ENCODE data around the gene HMCN1.

Gene HMCN1

DNA sequence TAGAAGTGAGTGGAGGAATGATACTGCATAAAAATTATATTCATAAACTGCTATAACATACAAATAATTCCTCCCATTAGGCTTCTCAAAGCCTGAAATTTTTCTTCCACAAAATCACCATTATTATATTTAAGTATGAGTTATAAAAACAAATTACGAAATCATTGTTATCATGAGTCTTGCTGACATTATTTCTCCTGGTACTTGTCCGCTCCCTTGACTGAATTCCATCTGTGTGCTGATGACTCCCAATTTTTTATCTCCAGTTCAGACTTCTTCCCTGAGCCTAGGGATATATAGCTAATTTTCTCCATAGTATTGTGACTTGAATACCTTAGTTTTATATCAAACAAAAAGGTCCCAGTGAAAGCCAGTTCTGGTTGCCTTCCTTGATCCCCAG lies 268.2 kb downstream of the HMCN1 start:
- DNase-seq (ENCODE audit: low read depth in 1 of 2, low spot score in 1 of 2): no peak

DNA sequence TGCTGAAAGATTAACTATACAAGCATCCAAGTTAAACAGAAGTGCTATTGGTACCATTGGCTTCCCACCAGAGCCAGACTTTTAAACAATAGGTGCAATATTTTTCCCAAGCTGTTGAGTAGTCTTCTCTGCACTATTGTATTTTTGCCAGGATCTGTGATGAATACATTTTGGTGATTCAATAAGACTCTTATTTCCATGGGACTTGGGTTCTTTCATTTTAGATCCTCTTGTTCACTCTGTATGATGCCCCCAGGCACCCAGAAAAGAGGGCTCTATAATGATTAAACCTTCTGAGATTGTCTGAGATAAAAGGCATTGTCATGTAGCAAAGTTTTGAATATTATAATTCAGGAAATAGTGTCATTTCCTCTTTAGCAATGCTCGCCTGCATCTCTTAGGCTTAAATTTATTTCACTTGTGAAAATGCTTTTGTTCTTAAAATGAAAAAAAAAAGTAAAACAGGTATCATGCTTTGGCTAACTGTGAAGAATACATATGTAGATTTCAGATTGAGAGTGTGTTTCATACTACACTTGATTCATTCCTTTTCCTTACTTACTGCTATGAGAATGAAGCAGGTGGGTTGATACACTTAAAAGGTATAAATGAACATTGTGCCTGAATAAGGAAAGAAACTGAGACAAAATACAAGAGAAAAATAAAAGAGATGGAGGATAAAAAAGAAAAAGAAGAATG lies 275.0 kb downstream of the HMCN1 start:
- no peak for DNase-seq (ENCODE audit: low read depth in 1 of 2, low spot score in 1 of 2)

DNA sequence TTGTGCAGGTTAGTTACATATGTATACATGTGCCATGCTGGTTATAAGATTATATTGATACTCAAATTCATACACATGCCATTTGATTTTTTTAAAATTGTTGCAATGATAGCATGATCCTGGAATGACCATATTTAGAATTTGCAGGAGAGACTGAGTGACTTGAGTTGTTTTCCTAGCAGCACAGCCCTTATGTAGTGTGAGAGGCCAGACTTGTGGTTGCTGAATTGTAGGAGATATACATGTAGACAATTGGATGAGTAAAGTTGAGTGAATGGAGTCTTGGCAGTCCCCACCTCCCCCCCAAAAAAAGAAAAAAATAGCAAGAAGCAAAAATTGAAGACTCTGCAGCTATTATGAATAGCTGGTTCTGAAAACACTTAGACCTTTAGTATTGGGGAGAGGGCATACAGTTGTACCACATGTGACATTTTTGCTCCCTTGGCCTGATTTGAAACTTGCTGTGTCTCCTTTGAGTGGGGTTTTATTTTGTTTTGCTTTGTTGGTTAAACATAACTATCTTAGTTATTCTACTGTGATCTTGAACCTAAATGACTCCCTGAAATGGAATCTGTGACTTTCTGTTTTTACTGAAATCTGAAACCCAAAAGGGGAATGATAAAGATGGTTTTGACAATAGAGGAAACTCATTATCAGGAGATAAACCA lies 280.3 kb downstream of the HMCN1 start:
- no peak for DNase-seq (ENCODE audit: low read depth in 1 of 2, low spot score in 1 of 2)

DNA sequence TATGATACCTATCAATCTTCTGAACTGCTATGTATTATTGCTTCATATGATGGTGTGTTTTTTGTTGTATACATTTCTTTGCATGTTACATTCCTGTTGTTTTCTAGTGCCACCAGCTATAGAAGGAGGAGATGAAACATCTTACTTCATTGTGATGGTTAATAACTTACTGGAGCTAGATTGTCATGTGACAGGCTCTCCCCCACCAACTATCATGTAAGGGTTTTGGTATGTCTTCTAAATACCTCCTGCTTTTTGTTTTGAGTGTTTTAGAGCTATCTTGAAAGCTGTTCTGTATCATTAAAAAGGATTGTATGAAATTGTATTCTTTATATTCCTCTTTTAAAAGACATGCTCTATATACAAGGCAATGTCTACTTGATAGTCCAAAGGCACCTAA lies 282.7 kb downstream of the HMCN1 start:
- no peak for DNase-seq (ENCODE audit: low read depth in 1 of 2, low spot score in 1 of 2)

DNA sequence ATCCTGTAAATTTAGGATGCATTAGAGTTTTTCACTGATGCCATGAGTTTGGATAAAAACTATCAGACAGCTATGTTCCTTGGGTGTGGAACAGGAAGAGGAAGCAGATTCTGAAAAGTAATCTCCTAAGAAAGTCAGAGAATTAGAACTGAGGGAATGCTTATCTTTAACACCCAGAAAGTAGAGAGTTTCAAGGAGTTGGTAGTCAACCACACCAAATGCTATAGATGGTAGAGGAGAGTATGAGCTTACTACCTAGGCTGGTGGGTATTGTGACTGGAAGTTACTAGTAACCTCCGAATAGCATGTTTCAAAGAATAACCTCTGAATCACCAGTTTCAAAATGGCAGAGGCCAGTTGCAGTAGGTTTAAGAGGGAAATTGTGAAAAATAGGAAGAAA lies 288.0 kb downstream of the HMCN1 start:
- no peak for DNase-seq (ENCODE audit: low read depth in 1 of 2, low spot score in 1 of 2)

DNA sequence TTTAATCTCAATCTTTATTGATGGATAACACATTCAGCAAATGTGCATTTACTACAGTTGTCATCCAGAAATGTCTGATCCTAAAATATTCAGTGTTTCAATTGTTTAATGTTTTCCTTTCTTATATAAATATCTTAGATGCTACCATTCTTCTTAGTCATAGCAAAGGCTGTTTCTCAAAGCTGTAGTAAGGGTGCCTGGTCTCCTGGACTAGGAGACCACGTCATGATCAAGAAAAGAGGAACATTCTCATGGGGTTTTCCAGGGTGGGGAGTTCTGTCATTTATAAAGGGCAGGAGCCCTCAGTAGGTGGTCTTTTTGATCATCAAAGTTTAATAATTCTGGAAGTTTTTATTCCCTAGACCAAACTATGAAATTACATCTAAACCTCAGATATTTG lies 292.8 kb downstream of the HMCN1 start:
- no peak for DNase-seq (ENCODE audit: low read depth in 1 of 2, low spot score in 1 of 2)

DNA sequence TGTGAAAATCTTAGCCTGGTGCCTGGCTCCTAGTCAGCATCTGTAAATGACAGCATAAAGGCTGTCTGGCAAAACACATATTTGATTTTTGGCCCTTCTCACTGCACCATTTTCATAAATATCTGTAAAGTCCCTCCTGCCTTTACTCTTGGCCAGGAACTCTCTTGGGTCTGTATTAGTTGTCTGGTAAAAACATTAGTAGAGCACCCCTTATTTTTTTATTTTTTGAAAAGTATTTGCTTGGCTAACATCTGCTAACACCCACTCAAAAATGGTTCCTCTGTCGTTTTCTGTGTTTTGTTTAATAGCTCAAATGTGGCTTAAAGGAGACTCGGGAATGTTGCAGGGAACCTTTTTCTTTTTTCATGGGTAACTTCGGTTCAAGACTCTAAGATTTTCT lies 293.4 kb downstream of the HMCN1 start:
- DNase-seq (ENCODE audit: low read depth in 1 of 2, low spot score in 1 of 2): no peak

DNA sequence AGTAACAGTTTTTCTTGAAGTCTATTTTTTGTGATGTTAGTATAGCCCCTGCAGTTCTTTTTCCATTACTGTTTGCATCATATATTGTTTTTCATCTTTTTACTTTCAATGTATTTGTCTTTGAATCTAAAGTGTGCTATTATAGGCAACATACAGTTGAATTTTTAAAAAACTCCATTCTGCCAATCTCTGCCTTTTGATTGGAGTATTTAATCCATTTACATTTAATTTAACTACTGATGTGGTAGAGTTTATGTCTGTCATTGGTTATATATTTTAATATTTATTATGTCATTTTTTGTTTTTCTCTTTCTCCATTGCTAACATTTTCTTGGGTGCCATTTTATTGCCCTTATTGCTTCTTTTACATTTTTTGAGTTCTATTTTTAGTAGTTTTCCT lies 296.3 kb downstream of the HMCN1 start:
- no peak for DNase-seq (ENCODE audit: low read depth in 1 of 2, low spot score in 1 of 2)

DNA sequence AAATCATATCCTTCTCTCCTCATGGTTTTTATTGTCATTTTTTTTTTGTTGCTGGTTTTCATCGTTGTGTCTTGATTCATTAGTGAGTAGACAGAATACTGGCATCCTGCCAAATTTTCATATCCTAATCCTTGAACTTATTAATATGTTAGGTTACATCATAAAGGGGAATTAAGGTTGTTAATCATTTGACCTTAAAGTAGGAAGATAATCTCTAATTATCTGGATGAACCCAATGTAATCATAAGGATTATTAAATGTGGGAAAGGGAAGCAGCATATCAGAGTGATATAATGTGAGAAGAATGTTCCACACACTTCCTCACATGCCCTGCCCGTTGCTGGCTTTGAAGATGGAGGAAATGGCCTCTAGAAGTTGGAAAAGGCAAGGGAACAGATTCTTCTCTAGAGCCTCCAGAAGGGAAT lies 299.7 kb downstream of the HMCN1 start:
- DNase-seq (ENCODE audit: low read depth in 1 of 2, low spot score in 1 of 2): no peak

DNA sequence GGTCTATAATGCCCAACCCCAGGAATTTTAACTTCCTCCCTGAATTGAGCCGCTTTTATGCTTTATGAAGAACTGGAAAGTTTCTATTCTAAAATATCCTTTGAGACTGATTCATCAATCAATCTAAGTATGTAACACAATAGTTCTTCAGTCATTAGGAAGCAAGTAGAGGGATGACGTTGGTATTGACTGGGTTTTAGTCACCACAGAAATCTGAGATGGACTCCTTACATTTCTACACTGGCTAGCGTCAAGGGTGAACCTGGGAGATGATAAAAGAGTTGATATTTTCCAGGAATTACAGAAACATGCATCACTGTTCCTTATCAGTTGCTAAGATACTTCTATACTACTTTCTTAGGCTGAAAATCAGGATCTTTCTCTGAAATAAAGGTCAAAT lies 308.0 kb downstream of the HMCN1 start:
- no peak for DNase-seq (ENCODE audit: low read depth in 1 of 2, low spot score in 1 of 2)

DNA sequence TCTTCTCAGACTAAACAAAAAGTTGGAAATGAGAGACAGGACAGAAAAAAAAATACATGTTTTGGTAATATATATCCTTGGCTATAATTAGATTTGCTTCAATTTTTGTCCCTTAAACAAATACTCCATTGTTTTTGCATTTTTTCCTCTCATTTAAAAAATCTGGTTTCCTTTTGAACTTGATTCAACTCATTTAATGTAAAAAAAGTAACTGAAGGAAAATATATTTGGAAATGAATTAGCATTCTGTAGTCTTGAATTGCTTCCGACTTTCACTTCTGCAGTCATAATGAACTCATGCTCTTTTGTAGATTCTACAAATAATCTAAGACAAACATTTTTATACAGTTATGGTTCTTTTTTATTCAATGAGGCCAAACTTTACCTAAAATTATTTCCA lies 309.1 kb downstream of the HMCN1 start:
- DNase-seq (ENCODE audit: low read depth in 1 of 2, low spot score in 1 of 2): no peak

DNA sequence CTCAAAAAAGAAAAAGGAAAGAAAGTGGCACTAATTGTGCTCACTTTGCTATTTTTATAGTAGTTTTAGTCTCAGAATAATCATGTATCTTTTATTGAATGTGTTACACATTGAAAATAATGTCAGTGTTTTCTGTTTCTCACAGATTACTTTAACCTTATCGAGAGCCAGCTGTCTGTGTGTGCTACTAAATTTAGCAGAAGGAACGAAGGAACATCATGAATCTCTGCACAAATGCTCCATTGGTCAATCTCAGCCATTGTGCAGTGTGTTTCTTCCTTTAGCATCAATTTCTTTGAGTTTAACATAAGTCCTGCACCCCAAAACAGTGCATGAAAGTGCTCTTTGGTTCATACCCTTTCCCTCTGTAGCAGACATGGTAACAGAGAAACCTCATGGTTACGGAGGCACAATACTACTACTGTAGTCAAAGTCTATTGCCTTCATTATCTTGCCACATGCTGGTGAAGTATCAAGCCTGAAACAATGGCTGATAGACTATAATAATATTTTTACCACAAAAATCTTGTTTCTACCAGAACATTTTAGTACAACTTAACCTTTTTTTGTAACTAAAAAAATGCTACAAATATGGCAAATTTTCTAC lies 310.0 kb downstream of the HMCN1 start:
- no peak for DNase-seq (ENCODE audit: low read depth in 1 of 2, low spot score in 1 of 2)

DNA sequence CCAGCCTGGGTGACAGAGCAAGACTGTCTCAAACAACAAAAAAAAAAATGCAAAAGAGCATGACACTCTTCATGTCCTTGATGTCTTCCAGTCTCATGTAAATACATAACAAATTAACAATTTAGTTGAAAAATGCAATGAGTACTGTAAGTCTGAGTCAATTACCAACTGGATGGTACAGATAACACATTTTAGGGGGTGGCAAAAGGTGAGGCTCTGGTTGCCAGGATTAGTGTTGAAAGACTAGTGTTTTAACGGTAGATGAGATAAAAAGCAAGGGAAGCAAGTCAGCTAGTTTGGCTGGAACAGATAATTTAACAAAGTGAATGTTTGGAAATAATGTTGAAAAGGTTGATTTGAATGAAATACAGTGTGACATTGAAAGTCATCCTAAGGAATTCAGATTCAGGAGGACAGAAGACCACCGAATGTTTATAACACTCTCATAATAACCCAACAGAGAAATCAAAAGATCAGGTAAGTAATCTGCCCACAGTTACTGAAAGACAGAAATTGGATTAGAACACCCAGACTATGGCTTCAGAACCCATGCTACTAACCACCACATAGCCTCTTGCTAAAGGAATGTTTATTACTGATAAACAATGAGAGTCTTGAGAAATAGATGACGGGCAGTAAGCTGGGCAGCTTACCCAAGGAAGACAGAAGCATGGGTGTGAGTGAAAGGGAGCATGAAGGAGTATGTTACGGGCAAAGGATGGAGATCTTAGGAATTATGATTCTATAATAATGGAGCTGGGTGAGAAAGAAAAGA lies 312.4 kb downstream of the HMCN1 start:
- DNase-seq (ENCODE audit: low read depth in 1 of 2, low spot score in 1 of 2): no peak

DNA sequence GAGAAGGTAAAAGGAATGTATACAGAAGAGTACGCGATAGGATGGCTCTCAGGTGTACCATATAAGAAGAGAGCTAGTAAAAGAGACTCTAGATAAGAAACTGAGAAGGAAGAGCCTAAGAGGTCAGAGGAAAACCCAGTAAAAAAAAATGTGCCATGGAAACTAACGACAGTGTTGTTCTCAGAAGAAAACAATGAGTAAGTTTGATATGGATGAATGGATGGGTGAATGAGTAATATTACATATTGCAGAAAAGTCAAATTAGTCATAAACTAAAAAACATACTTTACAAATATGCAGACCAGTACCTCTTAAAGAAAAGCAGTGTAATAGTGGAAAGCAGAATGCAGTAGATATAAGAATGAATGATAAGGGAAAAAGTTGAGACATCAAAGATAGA lies 316.2 kb downstream of the HMCN1 start:
- no peak for DNase-seq (ENCODE audit: low read depth in 1 of 2, low spot score in 1 of 2)

DNA sequence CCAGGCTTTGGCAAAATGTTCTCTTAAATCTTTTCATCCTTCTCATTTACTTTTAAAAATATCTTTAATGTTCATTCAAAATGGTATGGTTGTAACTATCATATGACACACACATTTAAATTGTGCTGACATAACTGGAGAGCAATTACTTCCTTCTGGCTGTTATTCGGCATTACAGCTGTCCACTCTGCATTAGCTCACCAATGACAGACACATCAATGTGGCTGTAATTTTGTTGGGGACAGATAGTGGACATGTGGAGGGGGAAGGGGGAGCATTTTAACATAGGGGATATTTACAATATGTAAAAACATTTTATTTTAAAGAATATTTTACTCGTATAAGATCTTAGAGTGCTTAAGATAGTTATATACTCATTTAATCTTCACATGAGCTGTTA lies 319.8 kb downstream of the HMCN1 start:
- no peak for DNase-seq (ENCODE audit: low read depth in 1 of 2, low spot score in 1 of 2)

DNA sequence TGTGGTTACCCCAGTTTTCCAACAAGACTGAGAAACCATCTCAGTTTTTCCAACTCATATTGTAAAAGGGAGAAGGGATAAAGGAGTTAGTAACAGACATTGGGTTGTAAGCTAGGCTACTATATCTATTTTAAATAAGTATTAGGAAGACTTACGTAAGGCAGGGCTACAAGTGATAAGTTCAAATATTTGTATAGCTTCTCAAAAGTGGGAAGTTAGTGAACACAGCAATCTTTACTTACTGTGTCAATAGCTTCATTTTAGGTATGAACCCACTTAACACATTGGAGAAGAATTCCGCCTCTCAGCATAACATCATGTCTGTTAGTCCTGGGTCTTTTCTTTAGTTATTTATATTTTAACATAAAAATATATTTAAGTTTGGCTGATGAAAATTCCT lies 320.7 kb downstream of the HMCN1 start:
- no peak for DNase-seq (ENCODE audit: low read depth in 1 of 2, low spot score in 1 of 2)

DNA sequence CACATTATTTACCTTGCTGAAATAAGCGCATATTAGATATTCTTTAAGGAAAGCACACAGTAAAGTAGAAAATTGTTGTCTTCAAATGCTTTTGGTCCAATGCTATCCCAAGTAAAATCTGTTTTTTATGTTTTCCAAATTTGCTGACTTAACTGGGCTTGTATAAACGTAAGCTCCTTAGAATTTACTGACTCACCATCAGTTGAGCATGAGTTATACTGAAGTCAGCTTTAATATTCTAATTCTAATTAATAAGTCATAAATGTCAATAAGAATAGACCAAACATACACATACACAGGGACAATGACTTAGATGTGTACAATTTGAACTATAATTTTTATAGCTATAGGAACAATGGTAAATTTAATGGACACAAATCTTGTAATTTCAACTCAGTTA lies 321.7 kb downstream of the HMCN1 start:
- DNase-seq (ENCODE audit: low read depth in 1 of 2, low spot score in 1 of 2): no peak

DNA sequence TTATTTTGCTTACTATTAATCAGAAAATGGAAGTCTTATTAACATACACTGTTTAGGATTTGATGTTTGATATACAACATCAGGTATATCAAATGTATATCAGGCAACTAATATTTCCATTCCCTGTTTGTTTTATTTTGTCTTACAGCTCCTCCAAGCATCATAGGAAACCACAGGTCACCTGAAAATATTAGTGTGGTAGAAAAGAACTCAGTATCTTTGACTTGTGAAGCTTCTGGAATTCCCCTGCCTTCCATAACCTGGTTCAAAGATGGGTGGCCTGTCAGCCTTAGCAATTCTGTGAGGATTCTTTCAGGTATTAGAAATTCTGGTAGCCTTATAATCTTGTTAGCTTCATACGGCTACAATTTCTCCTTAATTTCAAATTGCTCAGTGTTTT lies 322.9 kb downstream of the HMCN1 start:
- no peak for DNase-seq (ENCODE audit: low read depth in 1 of 2, low spot score in 1 of 2)

DNA sequence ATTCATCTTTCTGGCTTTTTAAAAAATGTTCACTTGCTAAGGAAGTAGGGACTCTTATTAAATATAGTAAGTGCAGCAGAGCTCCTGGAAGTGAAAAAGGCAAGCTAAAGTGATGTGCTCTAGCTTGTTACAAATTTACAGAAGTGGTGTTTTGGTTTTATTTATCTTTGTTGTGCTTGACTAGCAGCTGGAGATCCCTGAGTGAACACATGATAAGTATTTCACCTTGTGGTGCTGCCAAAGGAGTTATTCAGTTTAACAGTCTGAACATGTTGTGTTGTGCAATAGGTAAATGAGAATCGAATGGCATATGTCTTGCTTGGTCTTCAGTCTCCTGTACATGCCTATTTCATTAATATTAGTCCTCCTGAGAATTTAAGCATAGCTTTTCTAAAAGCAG lies 325.1 kb downstream of the HMCN1 start:
- no peak for DNase-seq (ENCODE audit: low read depth in 1 of 2, low spot score in 1 of 2)

DNA sequence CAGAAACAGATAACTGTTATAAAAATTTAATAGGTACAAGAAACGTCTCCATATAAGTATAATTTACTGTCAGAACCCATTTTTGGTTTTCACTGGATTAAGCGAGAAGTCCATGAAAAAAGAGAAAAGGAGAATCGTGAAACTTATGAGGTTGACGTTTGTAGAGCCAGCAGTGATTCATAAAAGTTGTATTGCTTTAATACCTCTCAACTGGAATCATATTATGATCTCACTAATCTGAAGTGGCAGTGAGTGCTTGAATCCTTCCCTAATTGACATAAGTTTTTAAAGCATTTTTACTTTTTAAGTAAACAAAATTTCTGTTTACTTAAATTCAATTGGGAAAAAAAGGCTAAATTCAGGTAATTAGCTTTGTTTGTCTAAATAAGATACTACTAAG lies 325.6 kb downstream of the HMCN1 start:
- no peak for DNase-seq (ENCODE audit: low read depth in 1 of 2, low spot score in 1 of 2)

DNA sequence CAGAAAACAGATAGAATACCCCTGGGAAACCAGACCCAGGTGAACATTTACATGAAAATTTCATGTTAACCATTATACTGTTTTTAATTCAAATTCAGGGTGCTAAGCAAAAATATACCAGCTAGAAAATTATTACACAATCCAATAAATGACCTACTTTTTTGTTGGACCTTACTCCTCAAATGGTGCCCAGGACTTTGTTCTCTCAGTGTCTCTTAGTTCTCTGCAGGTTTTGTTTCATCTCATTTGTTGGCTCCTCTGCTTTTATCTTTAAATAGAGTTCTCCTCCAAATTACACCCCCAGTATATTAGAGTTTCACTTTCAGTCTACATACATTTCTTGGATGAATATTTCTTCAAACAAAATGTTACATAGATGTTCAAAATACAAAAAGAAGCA lies 326.0 kb downstream of the HMCN1 start:
- no peak for DNase-seq (ENCODE audit: low read depth in 1 of 2, low spot score in 1 of 2)

DNA sequence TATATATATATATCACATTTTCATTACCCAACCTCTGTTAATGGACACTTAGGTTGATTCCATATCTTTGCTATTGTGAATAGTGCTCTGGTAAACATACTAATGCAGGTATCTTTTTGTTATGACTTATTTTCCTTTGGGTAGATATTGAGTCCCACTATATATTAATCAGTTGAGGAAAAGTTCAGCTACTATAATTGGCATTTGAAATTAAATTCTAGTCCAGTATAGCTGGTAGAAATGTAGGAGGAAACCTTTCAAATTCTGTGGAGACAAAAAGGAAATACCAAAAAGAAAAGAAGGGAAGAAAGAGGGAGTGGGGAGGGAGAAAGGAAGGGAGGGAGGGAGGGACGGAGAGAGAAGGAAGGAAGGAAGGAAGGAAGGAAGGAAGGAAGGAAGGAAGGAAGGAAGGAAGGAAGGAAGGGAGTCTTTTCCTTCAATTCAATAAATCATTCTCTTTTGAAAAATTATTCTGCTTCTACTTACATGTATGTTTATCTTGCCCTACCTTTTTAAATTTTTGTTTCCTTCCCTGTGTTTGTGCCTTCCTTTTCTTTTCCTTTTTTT lies 329.0 kb downstream of the HMCN1 start:
- no peak for DNase-seq (ENCODE audit: low read depth in 1 of 2, low spot score in 1 of 2)
